Rectal smooth muscle tissue (tissue), 1 donor: ENCODE measurements around the gene DISC1.

ENCODE experiments used
- H3K27ac ChIP-seq: one replicate; pipeline ENCODE4 v1.7.0; 2013; ENCODE audit warnings: low read depth, low read length, inconsistent platforms
- H3K27me3 ChIP-seq: one replicate; pipeline ENCODE4 v1.7.0; 2013; ENCODE audit warnings: low read length; ENCODE audit not compliant: control insufficient read depth, insufficient read depth
- H3K36me3 ChIP-seq: one replicate; pipeline ENCODE4 v1.7.0; 2013; ENCODE audit warnings: low read length; ENCODE audit not compliant: control insufficient read depth, insufficient read depth
- H3K4me1 ChIP-seq: one replicate; pipeline ENCODE4 v1.7.0; 2013; ENCODE audit warnings: low read length; ENCODE audit not compliant: control insufficient read depth, insufficient read depth
- H3K4me3 ChIP-seq: one replicate; pipeline ENCODE4 v1.7.0; 2013; ENCODE audit warnings: low read length
- H3K9ac ChIP-seq: one replicate; pipeline ENCODE4 v1.7.0; 2013; ENCODE audit warnings: low read length

DISC1 gene

DNA sequence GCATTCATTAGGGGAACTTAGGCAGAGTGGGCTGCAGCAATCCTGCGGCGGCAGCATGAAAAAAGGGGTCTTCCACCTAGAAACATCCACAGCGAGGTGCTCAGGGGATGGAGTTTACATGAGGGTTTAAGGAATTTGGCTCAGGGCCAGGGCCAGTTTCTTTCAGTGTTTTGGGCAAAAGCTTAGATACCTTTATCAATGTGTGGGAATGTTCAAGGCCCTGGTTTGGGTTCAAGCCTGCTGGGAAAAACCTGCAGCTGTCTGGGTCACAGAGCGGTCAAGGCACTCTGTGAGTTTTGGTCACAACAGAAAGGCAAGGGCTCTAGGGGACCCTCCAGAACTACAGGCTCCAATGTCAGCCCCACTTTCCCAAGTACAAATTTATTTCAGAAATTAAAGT is 230.3 kb downstream of the DISC1 start:
- no peaks in the 10 kb centered on the region for H3K4me1 ChIP-seq
- H3K9ac ChIP-seq: no peak overlapping the region
- no peak overlapping the region for H3K27ac ChIP-seq
- H3K36me3 ChIP-seq: no peaks in the 10 kb centered on the region
- no peak overlapping the region for H3K4me3 ChIP-seq
- H3K27me3 ChIP-seq: no peaks in the 10 kb centered on the region

DNA sequence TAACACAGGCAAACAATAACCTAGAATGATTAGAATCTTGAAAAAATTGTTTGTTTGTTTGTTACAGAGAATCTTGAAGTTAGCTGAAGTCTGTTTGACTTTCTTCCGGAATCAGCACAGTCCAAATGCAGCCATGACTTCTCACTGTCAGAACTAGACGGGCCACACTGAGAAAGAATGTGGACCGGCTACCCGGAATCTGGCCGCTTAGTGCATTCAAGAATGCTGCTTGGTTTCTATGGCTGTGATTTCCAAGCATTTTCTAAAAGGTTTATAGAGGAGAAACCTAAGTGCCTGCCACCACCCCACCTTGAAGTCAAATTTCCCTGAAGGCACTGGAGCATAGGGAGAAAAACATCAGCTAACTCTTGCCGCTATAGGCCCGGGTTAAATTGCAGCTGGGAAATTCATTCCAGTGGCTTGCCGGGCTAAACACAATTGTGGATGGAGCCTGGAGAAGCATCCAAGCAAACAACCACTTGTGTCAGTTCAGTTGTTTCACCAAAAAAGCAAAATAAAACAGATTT is 231.1 kb downstream of the DISC1 start:
- no peak overlapping the region for H3K9ac ChIP-seq
- H3K27ac ChIP-seq: no peak overlapping the region
- no peak overlapping the region for H3K4me3 ChIP-seq
- H3K27me3 ChIP-seq: no peaks in the 10 kb centered on the region
- H3K36me3 ChIP-seq: no peaks in the 10 kb centered on the region
- H3K4me1 ChIP-seq: no peaks in the 10 kb centered on the region

DNA sequence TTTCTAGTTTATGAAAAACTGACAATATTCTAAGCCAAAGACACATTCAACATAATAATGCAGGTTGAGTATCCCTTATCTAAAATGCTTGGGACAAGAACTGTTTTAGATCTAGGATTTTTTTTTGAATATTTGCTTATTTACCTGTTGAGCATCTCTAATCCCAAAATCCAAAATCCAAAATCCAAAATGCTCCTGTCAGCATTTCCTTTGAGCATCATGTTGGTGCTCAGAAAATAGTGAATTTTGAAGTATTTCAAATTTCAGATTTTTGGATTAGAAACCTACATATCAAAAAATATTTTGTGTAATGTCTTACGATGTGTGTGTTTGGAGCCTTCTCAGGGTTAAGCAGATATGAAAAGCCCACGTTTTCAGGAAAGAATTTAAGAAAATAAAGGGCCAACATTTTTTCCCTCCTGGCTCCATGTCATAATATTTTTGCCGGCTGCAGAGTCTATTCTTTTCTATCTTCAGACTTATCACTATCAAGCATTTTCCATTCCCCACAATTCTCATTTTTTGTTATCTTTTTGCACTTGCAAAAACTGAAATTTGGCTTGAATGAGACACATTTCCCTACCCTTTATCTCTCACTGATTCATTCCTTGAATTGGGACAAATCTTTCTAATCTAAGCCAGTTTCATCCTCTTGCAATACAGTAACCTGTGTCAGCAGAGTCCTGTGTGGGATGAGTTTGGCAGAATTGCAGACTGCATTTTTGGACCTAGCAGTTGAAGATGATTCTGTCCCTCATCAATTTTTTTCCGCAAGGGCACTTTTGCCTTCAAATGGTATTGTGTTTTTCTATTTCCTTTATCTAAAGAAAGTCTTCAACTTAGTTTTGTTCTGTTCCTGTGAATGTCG is 233.9 kb downstream of the DISC1 start:
- Histone ChIP-seq H3K36me3 (no peaks in the 10 kb centered on the region), H3K27me3 (no peaks in the 10 kb centered on the region), H3K27ac (no peak overlapping the region), H3K9ac (no peak overlapping the region), H3K4me3 (no peak overlapping the region), H3K4me1 (no peaks in the 10 kb centered on the region)

DNA sequence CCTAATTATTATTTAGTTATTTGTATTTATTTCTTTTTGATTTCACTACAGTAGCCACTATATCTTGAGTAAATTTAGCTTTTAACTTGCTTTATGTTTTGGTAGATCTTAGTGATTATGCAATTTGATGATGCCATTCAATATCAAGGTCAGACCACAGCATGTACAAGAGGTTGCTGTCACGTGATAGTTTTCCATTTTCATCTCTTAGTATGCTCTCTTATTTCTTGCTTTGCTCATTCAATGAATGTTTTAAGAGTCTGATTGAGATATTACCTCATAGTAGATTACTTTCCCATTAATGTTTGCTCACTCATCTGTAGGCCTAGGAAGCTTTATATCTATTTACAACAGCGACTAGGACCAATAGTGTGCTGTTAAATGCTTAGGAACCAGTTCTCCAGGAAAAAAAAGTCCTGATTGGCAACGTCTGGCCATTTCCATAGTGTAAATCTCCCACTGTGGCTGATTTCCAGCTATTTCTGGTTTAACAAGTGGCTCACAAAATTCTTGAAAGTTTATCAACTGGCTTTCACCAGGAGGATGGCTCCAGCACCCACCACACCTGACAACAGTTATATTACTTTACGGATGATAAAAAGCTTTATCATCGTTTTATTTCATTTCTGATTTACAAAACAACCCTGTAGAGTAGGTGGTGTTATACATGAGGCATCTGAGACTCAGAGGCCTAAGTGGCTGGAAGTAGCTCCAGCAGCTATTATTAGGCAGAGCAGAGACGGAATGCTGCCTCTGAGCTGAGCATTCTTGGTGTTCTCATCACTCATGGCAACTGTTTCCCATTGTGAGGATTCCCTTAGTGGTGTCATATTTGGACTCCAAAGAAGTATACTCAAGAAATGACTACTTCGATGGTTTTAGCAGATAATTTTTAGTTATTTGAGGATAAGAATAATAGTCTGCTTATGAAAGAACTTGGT is 235.2 kb downstream of the DISC1 start:
- Histone ChIP-seq H3K9ac (no peak overlapping the region), H3K4me3 (no peak overlapping the region), H3K27me3 (no peaks in the 10 kb centered on the region), H3K27ac (no peak overlapping the region), H3K4me1 (peaks cover under 1% of the 10 kb centered on the region), H3K36me3 (no peaks in the 10 kb centered on the region)

DNA sequence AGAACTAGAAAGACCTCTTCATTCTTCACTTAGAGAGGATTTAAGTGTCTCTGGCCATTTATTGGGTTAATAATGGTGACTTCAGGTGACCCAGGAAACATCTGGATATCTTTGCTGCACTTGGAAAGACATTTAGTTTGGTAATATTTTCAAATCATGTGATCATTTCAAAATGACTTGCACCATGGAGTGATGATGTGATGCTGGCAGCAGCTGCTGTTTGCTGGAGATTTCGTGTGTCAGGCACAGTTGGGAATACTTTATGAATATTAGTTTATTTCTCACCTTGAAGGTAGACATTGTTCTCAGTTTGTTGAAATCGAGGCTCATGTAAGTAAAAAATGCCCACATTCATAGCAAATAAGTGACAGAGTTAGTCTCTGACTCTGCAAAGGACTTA is 236.0 kb downstream of the DISC1 start:
- H3K27ac ChIP-seq: no peak overlapping the region
- H3K36me3 ChIP-seq: no peaks in the 10 kb centered on the region
- no peak overlapping the region for H3K9ac ChIP-seq
- peaks cover 6% of the 10 kb centered on the region for H3K4me1 ChIP-seq
- no peaks in the 10 kb centered on the region for H3K27me3 ChIP-seq
- no peak overlapping the region for H3K4me3 ChIP-seq

DNA sequence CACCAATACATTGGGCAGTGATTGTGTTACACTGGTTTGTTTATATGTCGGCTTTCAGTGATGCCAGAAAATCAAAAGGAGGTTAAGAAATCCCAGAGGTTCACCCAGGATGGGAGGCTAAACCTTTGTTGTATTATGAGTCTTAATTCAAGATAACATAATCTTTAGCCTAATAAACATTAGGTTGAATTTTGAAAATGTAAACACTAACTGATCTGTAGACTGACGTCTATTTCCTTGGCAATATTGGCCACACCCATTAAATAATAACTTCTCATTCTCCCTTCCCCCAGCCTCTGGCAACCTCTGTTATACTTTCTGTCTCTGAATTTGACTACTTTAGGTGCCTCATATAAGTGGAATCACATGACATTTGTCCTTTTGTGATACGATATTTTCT is 238.7 kb downstream of the DISC1 start:
- no peak overlapping the region for H3K4me3 ChIP-seq
- no peak overlapping the region for H3K9ac ChIP-seq
- peaks cover 6% of the 10 kb centered on the region for H3K4me1 ChIP-seq
- H3K36me3 ChIP-seq: no peaks in the 10 kb centered on the region
- no peaks in the 10 kb centered on the region for H3K27me3 ChIP-seq
- no peak overlapping the region for H3K27ac ChIP-seq

DNA sequence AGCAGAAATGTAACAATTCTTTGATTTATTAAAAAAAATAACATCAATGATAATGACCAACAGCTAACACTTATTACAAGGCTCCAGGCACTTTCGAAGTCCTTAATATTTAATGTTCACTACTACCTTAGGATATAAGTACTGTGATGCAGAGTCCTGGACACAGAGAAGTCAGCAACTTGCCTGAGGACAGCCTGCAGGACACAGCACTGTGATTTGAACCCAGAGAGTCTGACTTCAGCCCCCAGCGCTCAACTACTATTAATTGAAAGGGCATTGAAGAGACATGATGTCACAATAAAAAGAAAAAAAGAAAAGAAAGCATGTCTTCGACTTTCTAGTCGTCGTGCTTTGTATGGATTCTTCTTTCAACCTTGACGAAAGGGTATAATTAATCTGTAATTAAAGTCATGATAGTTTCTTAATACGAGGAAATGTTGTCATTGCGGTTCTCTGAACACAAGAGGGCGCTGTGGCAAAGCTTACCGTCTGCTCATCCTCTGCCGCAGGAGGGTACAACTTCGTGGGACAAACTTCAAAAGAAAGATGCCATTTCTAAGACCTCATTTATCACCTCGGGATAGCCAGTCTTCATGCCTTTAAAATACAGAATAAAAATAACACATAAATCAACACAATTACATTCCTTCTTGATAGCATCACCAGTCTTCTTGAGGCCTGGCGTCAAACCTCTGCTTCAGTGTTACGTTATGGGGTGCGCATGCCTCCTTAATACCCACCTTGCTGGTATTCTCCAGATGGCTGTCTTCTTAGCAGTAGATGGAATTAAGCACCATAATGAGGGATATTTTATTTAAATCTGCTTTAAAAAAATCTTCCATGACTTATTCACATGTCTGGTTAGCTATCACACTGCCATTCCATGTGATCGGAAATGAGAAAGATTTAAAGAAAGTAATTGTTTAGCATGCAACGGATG is 240.1 kb downstream of the DISC1 start:
- H3K4me1 ChIP-seq: peaks cover 6% of the 10 kb centered on the region
- no peak overlapping the region for H3K9ac ChIP-seq
- no peak overlapping the region for H3K27ac ChIP-seq
- no peaks in the 10 kb centered on the region for H3K36me3 ChIP-seq
- no peaks in the 10 kb centered on the region for H3K27me3 ChIP-seq
- no peak overlapping the region for H3K4me3 ChIP-seq

DNA sequence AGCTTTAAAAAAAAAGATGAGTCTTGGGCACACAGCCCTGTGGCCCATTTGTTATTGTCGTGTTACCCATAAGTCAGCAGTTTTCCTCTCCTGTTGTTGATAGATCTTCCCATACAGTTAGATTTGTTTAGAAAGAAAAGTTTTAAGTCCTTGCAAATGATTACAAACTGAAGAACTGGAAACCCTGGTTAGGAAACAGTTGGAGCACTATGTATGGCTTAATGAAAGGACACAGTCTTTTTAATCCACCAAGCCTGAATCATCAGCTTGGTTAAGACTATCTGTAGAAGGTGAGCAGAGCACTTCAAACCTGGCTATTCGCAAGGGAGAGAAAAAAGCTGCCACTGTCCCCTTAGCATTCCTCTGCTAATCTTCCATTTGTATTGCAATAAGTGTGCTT is 241.0 kb downstream of the DISC1 start:
- Histone ChIP-seq H3K36me3 (no peaks in the 10 kb centered on the region), H3K4me3 (no peak overlapping the region), H3K9ac (no peak overlapping the region), H3K4me1 (peaks cover 6% of the 10 kb centered on the region), H3K27me3 (no peaks in the 10 kb centered on the region), H3K27ac (no peak overlapping the region)

DNA sequence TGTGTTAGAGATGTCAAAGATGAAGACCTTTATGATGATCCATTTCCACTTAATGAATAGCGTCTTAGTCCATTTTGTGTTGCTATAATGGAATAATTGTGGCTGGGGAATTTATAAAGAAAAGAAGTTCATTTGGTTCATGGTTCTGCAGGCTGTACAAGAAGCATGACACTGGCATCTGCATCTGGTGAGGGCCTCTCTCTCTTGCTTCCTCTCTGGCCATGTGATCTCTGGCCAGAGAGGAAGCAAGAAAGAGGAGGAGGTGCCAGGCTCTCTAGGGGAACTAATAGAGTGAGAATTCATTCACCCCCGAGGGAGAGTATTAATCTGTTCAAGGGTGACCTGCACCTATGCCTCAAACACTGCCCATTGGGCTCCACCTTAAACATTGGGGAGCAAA is 242.8 kb downstream of the DISC1 start:
- Histone ChIP-seq H3K27me3 (no peaks in the 10 kb centered on the region), H3K9ac (no peak overlapping the region), H3K27ac (no peak overlapping the region), H3K4me1 (peaks cover 6% of the 10 kb centered on the region), H3K36me3 (no peaks in the 10 kb centered on the region), H3K4me3 (no peak overlapping the region)

DNA sequence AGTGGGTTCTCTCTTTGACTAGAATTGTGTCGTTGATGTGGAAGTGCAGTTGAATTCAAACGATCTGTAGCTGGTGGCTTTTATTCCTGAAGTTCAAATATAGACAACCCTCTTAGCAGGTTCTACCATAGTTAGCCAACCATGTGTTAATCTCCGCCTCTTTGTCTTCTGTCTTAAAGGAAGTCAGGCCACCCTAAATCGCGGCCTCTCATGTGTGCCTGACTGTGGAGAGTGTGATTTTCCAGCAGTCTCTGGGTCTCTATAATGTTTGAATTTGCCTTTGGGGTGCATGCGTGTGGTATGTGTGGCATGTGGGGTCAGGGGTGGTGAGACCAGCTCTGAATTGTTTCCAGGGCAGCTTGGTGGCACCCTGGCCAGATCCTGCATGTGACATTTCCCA is 244.9 kb downstream of the DISC1 start:
- no peak overlapping the region for H3K27ac ChIP-seq
- no peak overlapping the region for H3K9ac ChIP-seq
- no peak overlapping the region for H3K4me3 ChIP-seq
- no peaks in the 10 kb centered on the region for H3K36me3 ChIP-seq
- peaks cover 6% of the 10 kb centered on the region for H3K4me1 ChIP-seq
- no peaks in the 10 kb centered on the region for H3K27me3 ChIP-seq

DNA sequence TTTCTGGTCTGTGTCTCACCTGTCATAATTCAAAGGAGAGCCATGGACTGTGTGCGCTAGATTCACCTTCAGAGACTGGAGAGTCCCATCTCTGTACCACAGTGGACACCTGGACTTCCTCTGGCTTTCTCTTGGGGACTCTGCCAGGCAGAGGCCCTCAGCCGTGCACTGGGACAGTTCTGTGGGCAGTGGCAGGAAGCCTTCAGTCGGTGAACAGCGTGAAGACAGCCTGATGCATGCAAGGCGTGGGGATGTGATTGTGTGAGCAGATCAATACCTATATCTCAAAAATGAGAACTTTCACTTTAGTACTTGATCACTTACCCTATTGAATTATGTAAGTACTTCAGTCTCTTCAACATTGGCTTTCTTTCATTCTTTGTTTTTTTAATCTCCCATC is 245.3 kb downstream of the DISC1 start:
- peaks cover 5% of the 10 kb centered on the region for H3K4me1 ChIP-seq
- no peak overlapping the region for H3K4me3 ChIP-seq
- no peak overlapping the region for H3K27ac ChIP-seq
- H3K36me3 ChIP-seq: no peaks in the 10 kb centered on the region
- H3K27me3 ChIP-seq: no peaks in the 10 kb centered on the region
- no peak overlapping the region for H3K9ac ChIP-seq
